Body of pancreas (tissue), 4 donors: ENCODE results near the gene CASP4. TPM values are rescaled to one million over a fixed set of nuclear protein-coding genes. Genes with fewer than 3 reads are reported as not detected.

ENCODE experiments used
- ATAC-seq: fragments of 150-250 bp; one replicate; pipeline ENCODE4 v1.9.1; 2016
- DNase-seq, 4 donors: peaks; one replicate each; pipeline ENCODE4 v3.0.0-alpha.2; 2019
- H3K27ac ChIP-seq, 4 donors: fragments of 200-600 bp; sonication (generic); 1 replicate in 3 of 4; 2 replicates in 1 of 4; pipeline versions ENCODE4 v1.5.1 to v1.6.1; 2016 to 2019; ENCODE audit warnings: mild to moderate bottlenecking in 1 of 4, mixed read lengths in 1 of 4, moderate library complexity in 1 of 4
- H3K27me3 ChIP-seq, 2 donors: fragments of 200-600 bp; sonication (generic); one replicate each; pipeline ENCODE4 v1.6.0; 2016; ENCODE audit warnings: mild to moderate bottlenecking in 1 of 2
- H3K36me3 ChIP-seq, 2 donors: fragments of 200-600 bp; sonication (generic); replicated peaks in 1 of 2; 2 replicates each; pipeline ENCODE4 v1.5.1; 2016; ENCODE audit warnings: low read depth in 2 of 2; ENCODE audit not compliant: insufficient read depth in 1 of 2
- H3K4me1 ChIP-seq: fragments of 200-600 bp; sonication (generic); one replicate; pipeline ENCODE4 v1.6.0; 2016
- H3K4me3 ChIP-seq, 2 donors: fragments of 200-600 bp; sonication (generic); 1 replicate in 1 of 2; 2 replicates in 1 of 2; pipeline ENCODE4 v1.5.1; 2016 to 2019
- H3K9me3 ChIP-seq, 3 donors: fragments of 200-600 bp; sonication (generic); 1 replicate in 2 of 3; 2 replicates in 1 of 3; pipeline ENCODE4 v1.5.1; 2016
- CTCF ChIP-seq, 7 experiments: fragments of 450-650 bp in 4 of 7; fragments of 200-600 bp in 3 of 7; sonication (generic) in 3 of 7; IDR thresholded peaks; one replicate each; pipeline ENCODE4 v1.5.1; 2016 to 2019; ENCODE audit warnings: antibody characterized with exemption in 7 of 7
- POLR2A ChIP-seq, 3 donors: fragments of 450-650 bp; IDR thresholded peaks; one replicate each; pipeline ENCODE4 v1.6.1; 2016; ENCODE audit warnings: antibody characterized with exemption in 3 of 3, mild to moderate bottlenecking in 2 of 3
- WGBS, 2 donors: methylation state at CpG; one replicate each; pipeline ENCODE4 v1.1.5; 2017; 5-methylcytosine and 5-hydroxymethylcytosine counted together
- intact Hi-C: fragments of 100-400 bp; cut with DNase I; formaldehyde crosslinking; loops from one replicate; pipeline ENCODE4 v1.15.1; 2023
- total RNA-seq, 2 donors: library from RNA; depleted of rRNA; stranded (reverse); fragments of >200 nt; gene quantifications; one replicate each; pipeline ENCODE4 v1.1.0, GENCODE V29; 2016

Gene CASP4
- total RNA-seq, 2 donors from 2014 or later, result 39.9 to 61.0 TPM

- H3K4me1 ChIP-seq, result peaks cover 24% of the 10 kb centered on the region
Observed at GRCh38 chr11:104970756-104971155, 2.4 kb upstream of the CASP4 start.

GRCh38 chr11:104968856-104969776, 742 bp upstream of the CASP4 start:
- peak overlapping the region; percentile 40 for H3K4me3 ChIP-seq
- intact Hi-C loops, result no loop called here
- WGBS, 2 donors, result 41 to 54% methylated on average over 12 to 16 of the region's 16 CpGs
- DNase-seq (peak; percentile 34 to 58 (median 44)), ATAC-seq (peak; percentile 70)
- no peaks in the 10 kb centered on the region for H3K9me3 ChIP-seq
- no peaks in the 10 kb centered on the region for H3K36me3 ChIP-seq
- H3K27me3 ChIP-seq, result no peaks in the 10 kb centered on the region
- H3K27ac ChIP-seq, result peak overlapping the region; percentile 78 to 87 (median 85)
- TF ChIP-seq CTCF (IDR thresholded peaks at IDR 0.05) (no peak), POLR2A (IDR thresholded peaks at IDR 0.05) (peak in 1 of 3 donors; percentile 29)
- H3K4me1 ChIP-seq, result peaks cover 28% of the 10 kb centered on the region

More at GRCh38 chr11:104970756-104971155, 2.4 kb upstream of the CASP4 start:
- Histone ChIP-seq H3K27me3 (no peaks in the 10 kb centered on the region), H3K9me3 (no peaks in the 10 kb centered on the region), H3K4me3 (no peak overlapping the region), H3K27ac (no peak overlapping the region), H3K36me3 (no peaks in the 10 kb centered on the region)
- intact Hi-C loops, result no loop called here
- no peak for DNase-seq
- TF ChIP-seq CTCF (IDR thresholded peaks at IDR 0.05) (no peak), POLR2A (IDR thresholded peaks at IDR 0.05) (no peak)
- no peak for ATAC-seq

- ATAC-seq (peak; percentile 31), DNase-seq (no peak)
- Histone ChIP-seq H3K27me3 (no peaks in the 10 kb centered on the region), H3K4me3 (peak overlapping the region; percentile 20 to 40), H3K4me1 (peaks cover 38% of the 10 kb centered on the region), H3K36me3 (no peaks in the 10 kb centered on the region), H3K27ac (peak overlapping the region; percentile 74 to 87 (median 85)), H3K9me3 (no peaks in the 10 kb centered on the region)
- intact Hi-C loops, result no loop called here
- 1 to 2% methylated on average over 11 of the region's 11 CpGs for WGBS, 2 donors
- no peak for TF ChIP-seq CTCF (IDR thresholded peaks at IDR 0.05)
- TF ChIP-seq POLR2A (IDR thresholded peaks at IDR 0.05), result no peak
Observed at GRCh38 chr11:104967534-104968354, 630 bp downstream of the CASP4 start.

- ATAC-seq, result no peak
- Histone ChIP-seq H3K9me3 (no peaks in the 10 kb centered on the region), H3K27me3 (no peaks in the 10 kb centered on the region), H3K27ac (no peak overlapping the region), H3K4me3 (no peak overlapping the region), H3K4me1 (peaks cover 38% of the 10 kb centered on the region), H3K36me3 (no peaks in the 10 kb centered on the region)
- WGBS, 2 donors, result 67 to 74% methylated on average over 5 of the region's 5 CpGs
- TF ChIP-seq CTCF (IDR thresholded peaks at IDR 0.05) (no peak), POLR2A (IDR thresholded peaks at IDR 0.05) (no peak)
- no peak for DNase-seq
- intact Hi-C loops, result no loop called here
Observed at GRCh38 chr11:104965735-104966134, 2.6 kb downstream of the CASP4 start.
